Right kidney (tissue), 9 donors: ENCODE data around the gene MT1G.
"Not testable (repeated sequence)": the region's sequence is repeated elsewhere in the genome, so short reads cannot be mapped to it uniquely, and the experiment has no call there.

ENCODE experiments used
- DNase-seq: peaks from one replicate; pipeline ENCODE4 v3.0.0-alpha.2; 2016
- long read RNA-seq, 8 donors: transcript quantifications; one replicate each; lab custom pipeline, GENCODE V29; 2026

The MT1G gene
- long read RNA-seq, donor 1, transcript MT1G-201 (3 exons, 405 nt), result major isoform, 18 of 45 reads
- long read RNA-seq, donor 1, partial matches to known transcripts, result 26 of 45 reads
- long read RNA-seq, donor 1, other reads (novel, unspliced or antisense), result 0 of 45 reads
- long read RNA-seq, donor 2, transcript MT1G-201 (3 exons, 405 nt), result minor isoform, 27 of 66 reads
- long read RNA-seq, donor 2, transcript MT1G-202 (3 exons, 406 nt), result major isoform, 38 of 66 reads
- long read RNA-seq, donor 2, partial matches to known transcripts, result 0 of 66 reads
- long read RNA-seq, donor 2, other reads (novel, unspliced or antisense), result 0 of 66 reads
- long read RNA-seq, donor 3, transcript MT1G-201 (3 exons, 405 nt), result major isoform, 37 of 55 reads
- long read RNA-seq, donor 3, transcript MT1G-202 (3 exons, 406 nt), result minor isoform, 6 of 55 reads
- long read RNA-seq, donor 3, partial matches to known transcripts, result 12 of 55 reads
- long read RNA-seq, donor 3, other reads (novel, unspliced or antisense), result 0 of 55 reads
- long read RNA-seq, donor 4, transcript MT1G-202 (3 exons, 406 nt), result minor isoform, 5 of 75 reads
- long read RNA-seq, donor 4, transcript MT1G-201 (3 exons, 405 nt), result major isoform, 23 of 75 reads
- long read RNA-seq, donor 4, partial matches to known transcripts, result 47 of 75 reads
- long read RNA-seq, donor 4, other reads (novel, unspliced or antisense), result 0 of 75 reads
- long read RNA-seq, donor 5, transcript MT1G-201 (3 exons, 405 nt), result major isoform, 6 of 38 reads
- long read RNA-seq, donor 5, partial matches to known transcripts, result 31 of 38 reads
- long read RNA-seq, donor 5, other reads (novel, unspliced or antisense), result 0 of 38 reads
- long read RNA-seq, donor 6, transcript MT1G-202 (3 exons, 406 nt), result minor isoform, 6 of 16 reads
- long read RNA-seq, donor 6, transcript MT1G-201 (3 exons, 405 nt), result major isoform, 10 of 16 reads
- long read RNA-seq, donor 6, partial matches to known transcripts, result 0 of 16 reads
- long read RNA-seq, donor 6, other reads (novel, unspliced or antisense), result 0 of 16 reads
- long read RNA-seq, donor 7, result 0 reads
- long read RNA-seq, donor 8, transcript MT1G-202 (3 exons, 406 nt), result major isoform, 66 of 210 reads
- long read RNA-seq, donor 8, transcript MT1G-201 (3 exons, 405 nt), result minor isoform, 47 of 210 reads
- long read RNA-seq, donor 8, partial matches to known transcripts, result 96 of 210 reads
- long read RNA-seq, donor 8, other reads (novel, unspliced or antisense), result 0 of 210 reads

DNA sequence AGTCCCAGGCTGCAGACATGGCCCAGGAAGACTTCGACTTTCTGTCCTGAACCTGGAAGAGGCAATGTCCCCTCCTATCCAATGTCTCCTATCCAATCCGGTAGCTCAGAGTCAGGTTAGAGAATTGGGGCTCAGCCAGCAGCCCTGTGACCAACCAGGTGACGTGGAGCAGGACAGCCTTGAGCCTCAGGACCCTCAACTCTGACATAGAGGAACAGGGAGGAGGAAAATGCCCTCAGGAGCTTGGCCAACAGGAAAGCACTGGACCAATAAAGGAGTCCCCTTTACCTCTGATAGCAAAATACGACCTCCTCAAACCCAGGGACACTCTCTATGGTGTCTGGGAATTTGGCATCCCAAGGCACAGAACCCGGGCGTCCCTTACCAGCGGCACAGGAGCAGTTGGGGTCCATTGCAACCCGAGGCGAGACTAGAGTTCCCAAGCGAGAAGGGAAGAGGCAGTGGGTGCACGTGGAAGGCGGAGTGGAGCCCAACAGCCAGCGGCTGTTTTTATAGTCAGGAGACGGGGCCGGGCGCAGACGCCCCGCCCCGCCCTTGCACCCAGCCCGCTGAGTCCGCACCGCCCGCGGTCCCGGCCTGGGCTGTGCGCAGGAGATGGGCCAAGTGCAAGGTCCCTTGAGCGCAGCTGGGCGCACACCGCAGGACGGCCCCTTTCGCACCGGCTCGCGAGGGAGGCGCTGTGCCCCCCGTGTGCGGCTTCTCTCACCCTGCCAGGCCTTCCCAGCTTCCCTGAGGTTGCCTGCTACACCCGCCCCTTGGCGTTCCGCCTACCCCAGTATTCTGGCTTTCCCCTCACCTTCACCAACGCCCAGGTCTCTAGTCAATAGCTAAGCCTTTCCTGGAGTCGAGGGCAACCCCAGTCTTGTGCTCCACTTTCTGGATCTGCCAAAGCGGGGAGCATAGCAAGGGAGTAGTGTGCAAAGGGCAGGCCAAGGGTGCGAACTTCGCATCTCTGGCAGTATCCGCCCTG lies at the start of gene MT1G:
MT1G (minus strand) TSS at position 485 of the 991 bp plus-strand sequence; CDS start at position 413, 72 bp downstream.
- DNase-seq, result peak; percentile 46

DNA sequence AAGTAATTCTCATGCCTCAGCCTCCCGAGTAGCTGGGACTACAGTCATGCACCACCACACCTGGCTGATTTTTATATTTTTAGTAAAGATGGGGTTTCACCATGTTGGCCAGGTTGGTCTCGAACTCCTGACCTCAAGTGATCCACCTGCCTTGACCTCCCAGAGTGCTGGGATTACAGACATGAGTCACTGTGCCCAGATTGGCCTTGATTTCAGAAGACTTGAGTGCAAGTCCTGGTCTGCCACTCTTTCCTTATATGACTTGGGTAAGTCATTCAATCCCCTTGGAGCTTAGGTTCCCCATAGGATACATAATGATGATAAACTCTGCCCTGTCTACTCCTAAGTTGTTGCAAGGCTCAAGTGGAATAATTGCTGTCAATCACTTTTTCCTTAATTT lies 49.7 kb upstream of the MT1G start:
- not testable (repeated sequence) for DNase-seq

DNA sequence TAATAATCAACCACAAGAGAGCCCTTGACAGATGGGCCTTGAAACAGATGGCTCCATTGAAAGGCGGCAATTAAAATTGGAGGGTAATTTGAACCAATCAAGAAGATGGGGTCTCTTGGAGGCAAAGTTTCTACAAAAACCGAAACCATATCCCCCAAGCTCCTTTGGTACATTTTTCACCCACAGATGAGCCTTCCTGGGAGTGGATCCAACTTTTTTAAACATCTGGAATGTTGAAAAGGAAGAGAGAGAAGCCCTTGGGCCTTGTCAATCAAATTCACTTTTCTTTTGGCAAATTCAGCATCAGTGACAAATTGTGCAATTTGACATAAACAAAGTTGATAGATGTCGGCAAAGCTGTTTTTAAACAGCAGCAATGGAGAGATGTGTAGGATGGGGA lies 48.9 kb upstream of the MT1G start:
- no peak for DNase-seq

DNA sequence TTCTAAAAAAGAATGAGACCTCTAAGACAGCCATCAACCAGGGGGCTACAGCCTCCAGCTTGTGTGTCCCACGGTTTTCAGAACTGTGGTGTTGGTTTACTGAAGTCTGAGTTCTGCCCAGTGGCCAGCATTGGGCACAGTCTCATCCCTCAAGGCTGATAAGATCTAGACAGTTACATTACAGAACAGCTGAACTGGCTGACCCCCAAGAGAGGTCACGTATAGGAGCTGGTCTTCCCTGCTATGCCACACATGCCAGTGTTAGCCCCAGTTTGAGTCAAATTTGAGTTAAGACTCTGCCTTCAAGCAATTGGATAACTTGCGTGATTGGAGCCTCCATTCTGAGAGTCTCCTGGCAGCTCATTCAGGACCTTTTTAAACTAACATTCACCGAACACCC lies 47.3 kb upstream of the MT1G start:
- no peak for DNase-seq

DNA sequence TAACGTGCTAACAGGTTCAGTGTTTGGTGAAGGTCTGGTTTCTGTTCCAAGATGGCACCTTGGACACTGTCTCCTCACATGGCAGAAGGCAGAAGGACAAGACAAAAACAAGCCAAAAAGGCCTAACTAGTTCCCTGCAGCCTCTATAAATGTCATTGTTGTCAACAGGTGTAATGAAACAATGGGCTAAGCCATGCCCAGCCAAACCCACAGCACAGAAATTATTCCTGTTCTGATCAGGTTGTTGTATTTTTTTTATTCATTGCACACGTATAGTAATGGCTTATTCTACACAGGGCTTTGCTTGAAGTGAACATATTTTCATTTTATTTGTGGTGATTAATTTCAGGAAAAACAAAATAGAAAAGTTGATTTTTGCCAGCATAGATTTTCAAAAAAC lies 45.9 kb upstream of the MT1G start:
- DNase-seq, result no peak

DNA sequence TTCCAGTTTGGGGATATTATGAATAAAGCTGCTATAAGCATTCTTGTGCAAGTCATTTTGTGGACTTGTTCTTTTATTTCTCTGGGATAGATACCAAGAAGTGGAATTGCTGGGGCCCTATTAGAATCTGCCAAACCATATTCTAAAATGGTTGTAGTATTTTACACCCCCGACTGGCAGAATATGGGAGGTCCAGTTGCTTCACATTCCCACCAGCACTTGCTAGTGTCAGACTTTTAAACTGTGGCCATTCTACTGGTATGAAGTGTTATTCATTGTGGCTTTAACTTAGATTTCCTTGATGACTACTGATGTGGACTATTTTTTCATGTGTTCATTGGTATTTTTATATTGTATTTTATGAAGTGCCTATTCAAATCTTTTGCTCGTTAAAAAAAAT lies 44.0 kb upstream of the MT1G start:
- DNase-seq, result no peak

DNA sequence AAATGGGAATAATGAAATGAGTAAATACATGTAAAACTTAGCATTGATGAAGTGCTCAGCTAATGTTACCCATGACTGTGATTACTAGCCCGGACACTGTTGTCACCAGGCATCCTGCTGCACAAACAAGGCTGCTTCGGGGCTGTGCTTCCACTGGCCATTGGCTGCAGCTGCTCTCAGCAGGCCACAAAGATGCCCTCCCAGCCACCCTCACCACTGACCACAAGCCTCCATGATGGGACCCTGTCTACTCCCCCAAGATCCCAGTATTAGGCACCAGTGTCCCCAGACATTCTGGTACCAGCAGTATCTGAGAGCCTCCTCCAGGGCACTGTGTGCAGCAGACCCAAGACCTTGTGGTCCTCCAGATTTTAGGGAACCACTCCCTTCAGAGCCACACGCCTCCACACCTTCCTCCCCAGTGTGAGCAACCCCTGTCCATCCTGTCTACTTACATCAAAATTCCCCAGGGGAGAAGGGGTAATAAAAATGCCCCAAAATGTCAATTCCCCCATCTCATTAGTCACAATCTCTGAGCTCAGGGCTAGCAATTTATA lies 42.4 kb upstream of the MT1G start:
- no peak for DNase-seq

DNA sequence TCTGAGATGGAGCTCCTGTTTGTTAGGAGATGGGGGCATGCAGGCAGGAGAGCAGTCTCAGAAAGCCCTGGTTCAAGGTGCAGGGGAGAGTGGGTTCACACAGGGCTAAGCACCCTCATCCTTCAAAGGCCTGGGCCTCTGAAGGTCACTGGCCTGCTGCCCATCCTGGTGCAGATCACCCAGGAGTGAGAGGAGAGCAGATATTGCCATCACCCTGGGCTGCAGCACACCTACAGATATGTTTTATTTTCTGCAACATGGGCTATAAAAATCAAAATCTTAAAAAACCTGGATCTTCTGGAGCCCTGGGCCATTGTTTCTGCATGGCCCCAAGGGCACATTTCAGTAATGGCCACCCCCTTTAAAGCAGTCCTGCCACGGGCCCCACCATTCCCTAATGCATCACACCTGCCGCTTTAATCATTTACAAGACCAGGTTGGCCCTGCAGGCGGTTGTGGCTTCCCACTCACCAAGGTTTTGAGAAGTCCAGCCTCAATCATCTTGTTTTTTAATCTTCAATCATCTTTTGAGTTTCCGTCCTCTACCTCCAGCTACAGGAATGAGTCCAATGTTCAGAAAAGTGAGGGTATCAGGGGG lies 41.7 kb upstream of the MT1G start:
- DNase-seq, result no peak

DNA sequence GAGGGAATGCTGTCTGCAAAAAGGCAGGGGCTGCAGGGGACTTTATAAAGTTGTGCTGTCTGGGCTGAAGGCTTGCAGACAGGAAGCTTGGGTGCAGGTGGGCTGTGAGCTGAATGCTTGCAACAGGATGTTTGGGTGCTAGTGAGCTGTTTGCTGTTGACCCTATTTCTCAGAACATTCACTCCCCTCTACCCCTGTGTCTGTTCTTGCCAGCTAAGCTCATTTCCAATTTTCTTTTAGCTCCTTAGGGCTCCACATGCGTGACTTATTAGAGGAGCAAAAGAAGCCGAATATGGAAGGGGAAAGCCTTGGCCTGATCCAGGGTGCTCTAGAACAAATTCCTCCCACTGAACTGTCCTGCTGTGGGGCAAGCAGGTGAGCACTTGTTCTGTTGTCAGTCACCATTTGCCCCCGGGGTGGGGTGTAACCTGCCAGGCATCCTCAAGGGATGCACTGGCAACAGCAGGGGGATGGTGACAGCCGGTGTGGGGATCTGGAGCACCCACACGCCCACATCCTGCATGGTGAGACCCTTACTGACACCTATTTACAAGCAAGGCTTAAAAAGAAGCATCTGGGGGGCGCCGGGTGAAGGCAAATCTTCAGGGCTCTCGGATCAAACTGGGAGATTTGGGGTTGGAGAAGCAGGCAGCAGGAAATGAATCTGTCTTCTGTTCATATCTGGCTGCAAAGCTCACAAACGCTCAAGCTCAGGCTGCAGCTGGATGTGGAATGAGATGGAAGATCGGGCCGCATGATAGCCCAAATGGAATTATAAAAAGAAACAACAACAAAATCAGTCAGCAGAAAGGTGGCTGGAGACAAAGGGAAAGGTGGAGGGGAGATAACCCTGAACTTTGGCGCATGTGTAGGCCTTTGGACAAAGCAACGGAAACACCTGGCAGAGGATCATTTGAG lies 40.9 kb upstream of the MT1G start:
- DNase-seq, result no peak

DNA sequence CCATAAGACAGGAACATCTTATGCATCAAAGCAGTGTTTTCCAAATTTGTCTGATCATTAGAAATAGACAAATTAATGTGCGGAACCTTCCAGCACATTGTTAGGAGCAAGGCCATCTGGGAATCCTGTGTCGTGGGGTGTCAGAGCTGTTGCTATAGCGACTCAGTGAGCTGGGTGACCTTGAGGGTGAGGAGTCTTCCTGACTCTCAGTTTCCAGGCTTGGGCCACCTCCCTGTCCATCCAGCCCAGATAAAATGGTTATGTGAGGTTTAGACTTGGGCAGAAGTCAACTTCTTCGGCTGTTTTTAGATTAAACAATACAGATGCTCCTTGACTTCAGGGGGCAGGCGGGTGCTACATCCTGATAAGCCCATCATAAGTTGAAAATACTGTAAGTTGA lies 35.0 kb upstream of the MT1G start:
- DNase-seq, result no peak

DNA sequence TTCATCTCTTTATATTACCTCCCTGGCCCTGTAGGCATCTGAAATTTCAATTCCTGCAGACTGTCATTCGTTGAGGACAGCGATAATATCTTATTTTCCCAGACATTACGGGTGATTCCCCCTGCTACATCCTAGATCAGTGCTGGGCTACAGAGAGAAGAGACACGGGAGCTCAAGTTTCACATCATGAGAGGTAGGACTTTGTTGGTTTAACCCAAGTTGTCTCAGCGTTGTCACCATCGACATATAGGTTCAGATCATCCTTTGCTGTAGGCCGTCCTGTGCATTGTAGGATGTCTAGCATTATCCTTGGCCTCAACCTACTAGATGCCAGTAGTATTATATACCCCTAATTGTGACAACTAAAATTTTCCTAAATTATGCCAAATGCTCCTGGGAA lies 33.7 kb upstream of the MT1G start:
- DNase-seq, result no peak

DNA sequence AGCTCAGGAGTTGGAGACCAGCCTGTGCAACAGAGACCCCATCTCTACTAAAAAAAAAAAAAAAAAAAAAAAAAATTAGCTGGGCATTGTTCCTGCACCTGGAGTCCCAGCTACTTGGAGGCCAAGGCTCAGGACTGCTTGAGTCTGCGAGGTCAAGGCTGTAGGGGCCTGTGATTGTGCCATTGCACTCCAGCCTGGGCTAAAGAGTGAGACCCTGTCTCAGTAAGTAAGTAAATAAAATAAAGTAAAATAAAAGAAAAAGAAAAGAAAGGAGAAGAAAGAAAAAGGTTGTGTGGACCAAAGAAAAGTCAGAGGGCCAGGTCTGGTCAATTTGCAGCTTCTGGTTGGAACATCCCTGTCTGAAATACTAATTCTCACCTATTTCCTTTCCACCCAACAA lies 32.8 kb upstream of the MT1G start:
- DNase-seq, result no peak

DNA sequence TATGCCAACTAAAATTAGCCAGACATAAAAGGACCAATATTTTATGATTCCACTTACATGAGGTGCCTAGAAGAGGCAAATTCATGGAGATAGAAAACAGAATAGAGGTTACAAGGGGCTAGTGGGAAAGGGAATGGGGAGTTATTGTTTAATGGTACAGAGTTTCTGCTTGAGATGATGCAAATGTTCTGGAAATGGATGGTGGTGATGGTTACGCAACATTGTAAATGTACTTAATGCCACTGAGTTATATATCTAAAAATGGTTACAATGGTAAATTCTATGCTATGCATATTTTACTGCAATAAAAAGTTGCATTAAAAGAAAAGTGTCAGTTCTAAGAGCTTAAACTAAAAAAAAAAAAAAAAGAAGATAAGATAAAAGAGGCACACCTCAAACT lies 32.3 kb upstream of the MT1G start:
- DNase-seq, result no peak

DNA sequence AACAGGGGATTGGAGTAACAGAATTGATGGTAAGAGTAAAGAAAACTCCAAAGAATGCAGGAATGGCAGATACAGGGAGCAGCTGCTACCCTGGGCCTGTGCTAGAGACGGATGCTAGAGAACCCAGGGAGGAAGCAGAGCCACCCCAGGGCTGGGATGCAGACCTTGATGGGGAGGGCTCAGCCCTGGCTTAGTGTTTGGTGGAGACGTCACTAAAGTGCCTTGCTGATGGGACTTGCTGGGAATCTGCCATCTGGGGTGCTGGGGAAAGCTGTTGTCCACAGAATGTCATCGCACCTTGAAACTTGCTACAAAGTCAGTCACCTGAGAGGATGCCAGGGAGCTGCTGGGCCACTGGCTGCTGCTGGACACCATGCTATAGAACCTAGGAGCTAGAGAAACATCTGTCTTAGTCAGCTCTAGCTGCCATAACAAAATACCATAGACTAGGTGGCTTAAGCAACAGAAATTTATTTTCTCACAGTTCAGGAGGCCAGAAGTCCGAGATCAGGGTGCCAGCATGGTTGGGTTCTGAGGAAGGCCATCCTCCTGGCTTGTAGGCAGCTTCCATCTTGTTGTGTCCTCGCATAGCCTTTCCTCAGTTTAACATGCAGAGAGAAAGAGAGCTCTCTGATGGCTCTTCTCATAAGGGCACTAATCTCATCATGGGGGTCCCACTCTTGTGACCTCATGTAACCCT lies 29.7 kb upstream of the MT1G start:
- DNase-seq, result no peak

DNA sequence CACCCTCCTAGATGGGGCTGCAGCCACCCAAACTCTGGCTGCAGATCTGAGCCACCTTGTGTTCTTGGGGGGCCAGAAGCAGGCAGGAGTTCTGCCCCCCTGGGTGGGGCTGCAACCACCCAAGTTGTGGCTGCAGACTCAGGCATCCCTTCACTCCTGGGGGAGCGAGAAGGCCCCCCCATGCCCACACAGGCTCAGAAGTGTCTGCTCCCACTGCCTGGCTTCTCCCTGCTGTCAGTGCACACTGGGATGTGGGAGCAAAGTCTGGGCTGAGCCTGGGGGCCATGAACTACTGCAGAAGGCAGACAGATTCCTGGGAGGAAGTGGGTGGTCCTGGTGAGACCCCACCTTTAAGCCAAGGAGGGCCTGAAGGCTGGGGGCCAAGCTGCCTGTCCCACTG lies 27.4 kb upstream of the MT1G start:
- DNase-seq, result no peak

DNA sequence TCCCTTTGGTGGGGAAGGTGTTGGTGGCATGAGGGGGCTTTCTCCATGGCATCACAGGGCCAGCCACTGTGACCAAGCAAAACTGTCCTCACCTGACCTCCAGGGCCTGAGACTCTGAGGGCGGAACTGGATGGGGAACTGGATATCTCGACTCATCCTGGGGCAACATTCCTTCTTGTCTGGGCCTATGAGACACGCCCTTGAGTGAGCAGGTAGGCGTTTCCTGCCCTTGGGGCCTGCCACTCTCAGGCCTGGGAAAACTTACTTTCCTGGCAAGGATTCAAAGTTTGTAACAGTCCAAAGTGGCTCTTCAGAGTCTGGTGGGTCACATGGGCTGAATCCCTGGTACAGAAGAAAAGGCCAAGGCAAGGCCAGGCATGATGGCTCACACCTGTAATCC lies 24.0 kb upstream of the MT1G start:
- DNase-seq, result no peak

DNA sequence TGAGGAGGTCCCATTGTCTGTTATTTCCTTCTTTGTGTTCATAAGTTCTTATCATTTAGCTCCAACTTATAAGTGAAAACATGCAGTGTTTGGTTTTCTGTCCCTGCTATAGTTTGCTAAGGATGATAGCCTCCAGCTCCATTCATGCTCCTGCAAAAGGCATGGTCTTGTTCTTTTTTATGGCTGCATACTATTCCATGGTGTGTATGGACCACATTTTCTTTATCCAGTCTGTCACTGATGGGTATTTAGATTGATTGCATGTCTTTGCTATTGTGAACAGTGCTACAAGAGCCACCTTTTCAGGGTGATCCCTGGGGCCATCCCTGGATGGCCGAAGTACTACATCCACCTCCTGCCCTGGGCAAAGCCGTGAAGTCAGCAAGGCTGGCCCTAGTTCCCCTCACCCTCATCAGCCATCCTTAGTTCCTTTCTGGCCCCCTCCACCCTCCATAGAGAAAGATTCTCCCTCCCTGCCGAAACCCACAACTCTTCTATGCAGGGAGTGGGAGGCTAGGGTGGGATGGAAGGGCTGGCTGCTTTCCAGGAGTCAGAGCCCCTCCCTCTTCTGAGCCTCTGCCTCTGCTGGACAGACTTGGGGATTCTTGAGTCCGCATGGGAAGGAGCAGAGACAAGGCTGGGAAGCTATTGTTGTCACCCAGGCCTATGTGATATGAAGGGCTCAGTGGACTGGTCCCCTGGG lies 22.7 kb upstream of the MT1G start:
- DNase-seq, result no peak

DNA sequence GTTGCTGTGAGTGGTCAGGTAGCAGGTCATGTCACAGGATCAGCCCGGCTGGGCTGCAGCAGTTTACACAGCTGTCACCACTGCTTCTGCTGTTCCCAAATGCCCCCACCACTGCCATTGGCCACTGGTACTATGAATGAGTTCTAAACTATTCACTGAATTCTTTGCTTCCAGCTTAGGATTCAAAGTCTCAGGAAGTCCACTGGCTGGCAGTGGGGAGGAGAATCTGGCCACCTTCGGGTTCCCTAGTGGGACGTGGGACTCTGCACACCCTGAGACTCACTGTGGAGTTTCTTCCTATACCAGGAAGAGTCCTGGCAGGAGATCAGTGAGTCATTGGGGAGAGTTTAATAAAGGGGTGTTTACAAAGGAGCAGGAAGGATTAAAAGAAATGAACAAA lies 21.3 kb upstream of the MT1G start:
- no peak for DNase-seq
